ENCODE measurements around the gene SLC9A9.

Gene SLC9A9

GRCh38 chr3:143676021-143676420 is 172.2 kb downstream of the SLC9A9 start:
- DNase-seq, result no peak

GRCh38 chr3:143674100-143674968 is 173.9 kb downstream of the SLC9A9 start:
- peak; percentile 54 for DNase-seq

- no peak for DNase-seq
These were observed 175.7 kb downstream of the SLC9A9 start for GRCh38 chr3:143672396-143673165.

- DNase-seq, result no peak
These were observed 176.6 kb downstream of the SLC9A9 start for GRCh38 chr3:143671626-143672025.

- DNase-seq, result no peak
These were observed 179.1 kb downstream of the SLC9A9 start for GRCh38 chr3:143668924-143669790.

- DNase-seq, result no peak
These were observed 179.9 kb downstream of the SLC9A9 start for GRCh38 chr3:143668385-143668784.

- no peak for DNase-seq
These were observed 186.6 kb downstream of the SLC9A9 start for GRCh38 chr3:143661677-143662076.

- no peak for DNase-seq
These were observed 189.4 kb downstream of the SLC9A9 start for GRCh38 chr3:143658861-143659260.

- DNase-seq, result no peak
These were observed 190.2 kb downstream of the SLC9A9 start for GRCh38 chr3:143658116-143658515.

GRCh38 chr3:143657391-143657790 is 190.9 kb downstream of the SLC9A9 start:
- DNase-seq, result no peak

- no peak for DNase-seq
These were observed 193.4 kb downstream of the SLC9A9 start for GRCh38 chr3:143654906-143655305.

GRCh38 chr3:143653935-143654334 is 194.3 kb downstream of the SLC9A9 start:
- DNase-seq, result no peak

GRCh38 chr3:143653493-143653892 is 194.8 kb downstream of the SLC9A9 start:
- no peak for DNase-seq

- no peak for DNase-seq
These were observed 196.2 kb downstream of the SLC9A9 start for GRCh38 chr3:143652118-143652517.

GRCh38 chr3:143650827-143651226 is 197.4 kb downstream of the SLC9A9 start:
- DNase-seq, result no peak

GRCh38 chr3:143650120-143650519 is 198.1 kb downstream of the SLC9A9 start:
- no peak for DNase-seq

- no peak for DNase-seq
These were observed 199.6 kb downstream of the SLC9A9 start for GRCh38 chr3:143648708-143649107.

GRCh38 chr3:143648218-143648617 is 200.1 kb downstream of the SLC9A9 start:
- DNase-seq, result no peak

- DNase-seq, result no peak
These were observed 203.7 kb downstream of the SLC9A9 start for GRCh38 chr3:143644370-143645089.

- DNase-seq, result no peak
These were observed 204.4 kb downstream of the SLC9A9 start for GRCh38 chr3:143643905-143644304.

GRCh38 chr3:143640774-143641173 is 207.5 kb downstream of the SLC9A9 start:
- no peak for DNase-seq

GRCh38 chr3:143637133-143637532 is 211.1 kb downstream of the SLC9A9 start:
- no peak for DNase-seq

Data from DMS79 treated with DMSO at 0.1 percent for 48 hours (cell line).